ENCODE data around the gene BUB1B.
"Not testable (repeated sequence)": the region's sequence is repeated elsewhere in the genome, so short reads cannot be mapped to it uniquely, and the experiment has no call there.

DNA sequence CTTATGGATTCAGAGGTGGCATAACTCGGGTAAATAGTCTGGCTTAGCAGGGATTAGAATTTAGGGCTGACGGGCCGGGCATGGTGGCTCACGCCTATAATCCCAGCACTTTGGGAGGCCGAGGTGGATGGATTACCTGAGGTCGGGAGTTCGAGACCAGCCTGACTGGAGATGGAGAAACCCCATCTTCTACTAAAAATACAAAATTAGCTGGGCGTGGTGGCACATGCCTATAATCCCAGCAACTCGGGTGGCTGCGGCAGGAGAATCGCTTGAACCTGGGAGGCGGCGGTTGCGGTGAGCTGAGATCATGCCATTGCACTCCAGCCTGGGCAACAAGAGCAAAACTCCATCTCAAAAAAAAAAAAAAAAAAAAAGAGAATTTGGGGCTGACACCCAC is 45.8 kb upstream of the BUB1B start:
- TF ChIP-seq POLR2A, CTCF (IDR thresholded peaks at IDR 0.05): not testable (repeated sequence)

All from prostate gland (tissue), 2 donors.